DND-41 (cell line): Measurements from ENCODE around the gene IFNA21.
"Not testable (repeated sequence)": the region's sequence is repeated elsewhere in the genome, so short reads cannot be mapped to it uniquely, and the experiment has no call there.

Source experiments
- ATAC-seq: fragments of 200-7000 bp; cut with Tn5 transposase; 3 replicates; pipeline ENCODE4 v1.9.1; 2021; ENCODE audit warnings: low read depth; ENCODE audit not compliant: insufficient read depth
- DNase-seq: peaks from one replicate; pipeline ENCODE4 v3.0.0-alpha.2; 2020
- H2AFZ ChIP-seq: 2 replicates; pipeline ENCODE4 v1.6.0; 2012; ENCODE audit warnings: low read depth, low read length
- H3K27ac ChIP-seq: 2 replicates; pipeline ENCODE4 v1.5.1; 2012; ENCODE audit warnings: low read length, inconsistent platforms
- H3K27me3 ChIP-seq: fragments of 200-600 bp; sonication (generic); 2 replicates; pipeline ENCODE4 v1.6.0; 2012; ENCODE audit warnings: low read length, mild to moderate bottlenecking, inconsistent platforms; ENCODE audit not compliant: insufficient read depth, poor library complexity
- H3K36me3 ChIP-seq: 2 replicates; pipeline ENCODE4 v1.5.1; 2012; ENCODE audit warnings: low read length, inconsistent platforms; ENCODE audit not compliant: insufficient read depth
- H3K4me1 ChIP-seq: 2 replicates; pipeline ENCODE4 v1.5.1; 2012; ENCODE audit warnings: mild to moderate bottlenecking, low read length; ENCODE audit not compliant: insufficient read depth
- H3K4me2 ChIP-seq: 2 replicates; pipeline ENCODE4 v1.6.0; 2012; ENCODE audit warnings: mild to moderate bottlenecking, moderate library complexity, low read length, inconsistent platforms; ENCODE audit not compliant: insufficient read depth
- H3K4me3 ChIP-seq, 2 experiments: fragments of 200-600 bp in 1 of 2; shearing (Covaris generic) in 1 of 2; 2 replicates each; pipeline ENCODE4 v1.5.1; 2012 to 2016; ENCODE audit warnings: inconsistent platforms in 2 of 2, low read length in 2 of 2, mild to moderate bottlenecking in 2 of 2, low read depth in 1 of 2, moderate library complexity in 1 of 2
- H3K79me2 ChIP-seq: 2 replicates; pipeline ENCODE4 v1.6.0; 2012; ENCODE audit warnings: low read length, inconsistent platforms; ENCODE audit not compliant: insufficient read depth
- H3K9ac ChIP-seq: 2 replicates; pipeline ENCODE4 v1.6.0; 2012; ENCODE audit warnings: low read depth, mild to moderate bottlenecking, inconsistent platforms, low read length, moderate library complexity
- H3K9me3 ChIP-seq: 2 replicates; pipeline ENCODE4 v1.5.1; 2012; ENCODE audit warnings: low read length, moderate library complexity, mild to moderate bottlenecking, inconsistent platforms; ENCODE audit not compliant: insufficient read depth, severe bottlenecking
- H4K20me1 ChIP-seq: 2 replicates; pipeline ENCODE4 v1.6.0; 2012; ENCODE audit warnings: low read length; ENCODE audit not compliant: insufficient read depth
- CTCF ChIP-seq: IDR thresholded peaks from 2 replicates; pipeline ENCODE4 v1.5.1; 2012; ENCODE audit warnings: borderline replicate concordance, low read length, moderate library complexity, mild to moderate bottlenecking; ENCODE audit not compliant: poor library complexity, severe bottlenecking; ENCODE audit errors: extremely low read depth
- EZH2 ChIP-seq: IDR thresholded peaks from 3 replicates; pipeline ENCODE4 v1.6.1; 2012; ENCODE audit warnings: borderline replicate concordance, low read depth, mild to moderate bottlenecking, moderate library complexity, low read length, inconsistent platforms; ENCODE audit not compliant: severe bottlenecking

IFNA21 gene

DNA sequence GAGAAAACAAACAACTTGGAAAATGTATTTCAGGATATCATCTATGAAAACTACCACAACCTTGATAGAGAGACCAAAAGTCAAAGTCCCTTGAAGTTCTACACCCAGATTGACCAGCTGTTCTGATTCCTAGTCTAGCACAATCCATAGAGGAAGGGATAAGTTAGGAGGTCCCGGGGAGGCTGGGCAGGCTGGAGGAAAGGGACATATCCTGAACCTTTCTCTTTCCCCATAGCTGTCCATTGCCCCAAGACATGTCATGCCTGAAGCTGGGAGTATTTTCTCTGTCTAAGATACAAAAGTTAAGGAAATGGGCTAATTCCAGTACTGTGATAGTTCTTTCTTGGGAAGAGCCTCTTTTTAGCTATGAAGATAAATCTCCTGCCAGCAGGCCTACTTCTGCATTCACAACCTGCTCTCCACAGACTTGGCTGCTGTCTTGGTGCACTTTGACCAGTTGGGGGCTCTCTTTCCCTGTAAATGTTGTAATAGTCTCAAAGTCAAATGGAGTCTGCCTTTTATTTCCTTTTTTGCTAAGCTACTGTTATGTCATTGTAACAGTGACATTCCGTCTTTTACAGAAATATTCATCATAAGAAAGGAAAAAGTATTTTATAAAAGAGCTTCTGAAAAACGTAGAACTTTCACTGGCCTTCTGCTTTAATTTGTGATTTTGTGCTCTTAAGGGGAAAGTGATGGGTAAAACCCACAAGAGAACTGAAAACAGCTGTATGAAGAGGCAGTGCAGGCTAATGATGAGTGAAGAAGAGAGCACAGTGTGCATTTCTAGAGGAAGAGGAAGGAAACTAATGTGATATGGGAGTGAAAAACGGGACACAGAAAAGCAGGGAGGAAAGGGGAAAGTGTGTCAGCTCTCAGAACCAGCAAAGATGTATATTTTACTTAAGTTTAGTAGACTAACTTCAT lies 16.6 kb upstream of the IFNA21 start:
- DNase-seq = peak; percentile 32
- not testable (repeated sequence) for H2AFZ ChIP-seq

DNA sequence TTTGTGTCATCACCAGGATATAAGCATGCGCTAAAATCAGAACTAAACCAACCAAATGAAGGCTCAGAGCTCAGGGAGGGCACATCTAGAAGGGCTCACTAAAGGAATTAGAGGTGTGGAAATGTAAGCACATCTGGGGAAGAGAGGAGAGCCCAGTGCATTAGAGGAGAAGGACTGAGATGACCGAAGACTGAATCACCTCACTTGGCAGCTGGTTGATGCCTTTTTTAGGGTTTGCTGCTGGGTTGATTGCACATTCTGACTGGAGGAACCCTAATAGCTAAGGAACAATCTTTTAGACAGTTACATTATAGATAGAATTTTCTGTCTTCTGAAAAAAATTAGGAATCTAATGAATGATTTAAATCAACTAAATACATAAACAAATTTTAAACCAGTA lies 8.2 kb upstream of the IFNA21 start:
- no peaks in the 10 kb centered on the region for H4K20me1 ChIP-seq

More for the DNA sequence above, 16.6 kb upstream of the IFNA21 start:
- H3K4me3 ChIP-seq, H3K9me3 ChIP-seq, H3K36me3 ChIP-seq, H3K4me2 ChIP-seq, H4K20me1 ChIP-seq, H3K9ac ChIP-seq, H3K79me2 ChIP-seq, H3K27ac ChIP-seq, H3K27me3 ChIP-seq, H3K4me1 ChIP-seq: not testable (repeated sequence)
- peak; percentile 68 for TF ChIP-seq CTCF
- peak; percentile 91 for ATAC-seq

GRCh38 chr9:21172156-21172555 lies 5.7 kb upstream of the IFNA21 start:
- Histone ChIP-seq H3K4me2 (no peak overlapping the region), H2AFZ (no peak overlapping the region), H3K27me3 (no peaks in the 10 kb centered on the region), H3K4me3 (no peak overlapping the region), H3K4me1 (no peaks in the 10 kb centered on the region), H3K9ac (no peak overlapping the region), H4K20me1 (no peaks in the 10 kb centered on the region), H3K9me3 (no peaks in the 10 kb centered on the region), H3K36me3 (no peaks in the 10 kb centered on the region), H3K27ac (no peak overlapping the region), H3K79me2 (no peaks in the 10 kb centered on the region)
- DNase-seq (no peak), ATAC-seq (no peak)
- TF ChIP-seq CTCF = no peak
- no peak for TF ChIP-seq EZH2

More for the DNA sequence above, 8.2 kb upstream of the IFNA21 start:
- Histone ChIP-seq H3K36me3 (no peaks in the 10 kb centered on the region), H3K9me3 (no peaks in the 10 kb centered on the region), H2AFZ (no peak overlapping the region), H3K4me1 (no peaks in the 10 kb centered on the region), H3K9ac (no peak overlapping the region), H3K79me2 (no peaks in the 10 kb centered on the region), H3K4me3 (no peak overlapping the region), H3K4me2 (no peak overlapping the region), H3K27me3 (no peaks in the 10 kb centered on the region), H3K27ac (no peak overlapping the region)
- ATAC-seq (no peak), DNase-seq (no peak)
- TF ChIP-seq EZH2 = no peak

GRCh38 chr9:21171351-21171750 lies 4.9 kb upstream of the IFNA21 start:
- H3K4me1 ChIP-seq = no peaks in the 10 kb centered on the region
- H3K36me3 ChIP-seq = no peaks in the 10 kb centered on the region
- H3K27ac ChIP-seq = no peak overlapping the region
- no peak for ATAC-seq
- no peak for DNase-seq
- no peaks in the 10 kb centered on the region for H3K9me3 ChIP-seq
- H4K20me1 ChIP-seq = no peaks in the 10 kb centered on the region
- TF ChIP-seq EZH2 (no peak), CTCF (no peak)
- H3K4me2 ChIP-seq = no peak overlapping the region
- no peaks in the 10 kb centered on the region for H3K27me3 ChIP-seq
- no peak overlapping the region for H2AFZ ChIP-seq
- no peaks in the 10 kb centered on the region for H3K79me2 ChIP-seq
- H3K4me3 ChIP-seq = no peak overlapping the region
- H3K9ac ChIP-seq = no peak overlapping the region
